Retinal pigment epithelial cell (primary cell): ENCODE results near the gene SPAAR.

ENCODE experiments used
- DNase-seq: peaks from one replicate; pipeline ENCODE4 v3.0.0-alpha.2; 2010; ENCODE audit warnings: low read depth
- H3K4me3 ChIP-seq: 2 replicates; pipeline ENCODE4 v1.5.1; 2011; ENCODE audit warnings: mild to moderate bottlenecking, low read length, control low read depth, moderate library complexity
- CTCF ChIP-seq: conservative IDR thresholded peaks from 2 replicates; pipeline ENCODE4 v1.5.1; 2011; ENCODE audit warnings: low read depth, low read length, control low read depth, inconsistent platforms

The SPAAR gene

GRCh38 chr9:35952526-35953191, 43.4 kb downstream of the SPAAR start:
- no peak for TF ChIP-seq CTCF
- no peak overlapping the region for H3K4me3 ChIP-seq

GRCh38 chr9:35954942-35955546, 45.8 kb downstream of the SPAAR start:
- no peak overlapping the region for H3K4me3 ChIP-seq
- TF ChIP-seq CTCF, result peak; percentile 91
- peak; percentile 30 for DNase-seq

More at GRCh38 chr9:35952526-35953191, 43.4 kb downstream of the SPAAR start:
- DNase-seq, result no peak

- no peak overlapping the region for H3K4me3 ChIP-seq
- TF ChIP-seq CTCF, result no peak
- DNase-seq, result no peak
Measured at GRCh38 chr9:35956651-35957050, 47.4 kb downstream of the SPAAR start.

- TF ChIP-seq CTCF, result no peak
- H3K4me3 ChIP-seq, result no peak within 1 kb of the TSS
- no peak for DNase-seq
Measured at GRCh38 chr9:35958104-35958837, 49.0 kb downstream of the SPAAR start, which contains the start of gene OR2S2. TSS of gene OR2S2 (minus strand) at chr9:35958154. CDS start at chr9:35958098, 56 bp downstream.

- no peak overlapping the region for H3K4me3 ChIP-seq
- TF ChIP-seq CTCF, result no peak
- no peak for DNase-seq
Measured at GRCh38 chr9:35960039-35960655, 50.9 kb downstream of the SPAAR start.
